Colon (tissue), 2 donors: Measurements from ENCODE around the gene NIPBL.
"Not testable (repeated sequence)": the region's sequence is repeated elsewhere in the genome, so short reads cannot be mapped to it uniquely, and the experiment has no call there.

Experiments
- FAIRE-seq: peaks from 2 replicates; lab custom pipeline; 2012; peaks lifted over from hg19 to GRCh38; lab: Jason Lieb, UNC
- donor health status: control.
- donor health status: control.

The NIPBL gene

DNA sequence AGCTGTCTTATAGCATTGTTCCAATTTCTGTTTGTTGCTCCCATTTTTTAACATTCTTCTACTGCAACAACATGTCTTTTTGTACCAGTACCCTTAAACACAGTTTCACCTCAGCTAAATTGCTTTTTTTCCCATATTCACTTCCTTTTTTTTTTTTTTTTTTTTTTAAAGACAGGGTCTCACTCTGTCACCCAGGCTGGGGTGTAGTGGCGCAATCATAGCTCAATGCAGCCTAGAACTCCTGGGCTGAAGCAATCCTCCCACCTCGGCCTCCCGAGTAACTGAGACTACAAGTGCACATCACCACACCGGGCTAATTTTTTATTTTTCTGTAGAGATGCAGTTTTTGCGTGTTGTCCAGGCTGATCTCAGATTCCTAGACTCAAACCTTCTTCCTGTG is 161.3 kb downstream of the NIPBL start:
- FAIRE-seq: no peak

DNA sequence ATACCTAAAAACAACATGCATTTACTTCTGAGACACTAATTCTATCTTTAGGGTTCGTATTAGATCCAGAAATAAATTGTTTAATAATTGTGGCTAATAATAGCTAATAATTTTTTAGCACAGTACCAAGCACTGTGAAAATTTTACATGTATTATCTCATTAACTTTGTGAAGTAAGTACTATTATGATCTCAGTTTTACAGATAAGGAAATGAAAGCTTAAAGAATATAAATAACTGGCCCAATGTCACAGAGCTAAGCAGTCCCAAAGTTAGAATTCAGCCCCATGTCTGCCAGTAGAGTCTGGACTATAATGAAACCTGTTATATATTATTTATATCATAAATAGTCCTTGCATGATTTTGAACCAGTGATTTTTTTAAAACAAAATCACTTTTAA is 163.3 kb downstream of the NIPBL start:
- FAIRE-seq: no peak

DNA sequence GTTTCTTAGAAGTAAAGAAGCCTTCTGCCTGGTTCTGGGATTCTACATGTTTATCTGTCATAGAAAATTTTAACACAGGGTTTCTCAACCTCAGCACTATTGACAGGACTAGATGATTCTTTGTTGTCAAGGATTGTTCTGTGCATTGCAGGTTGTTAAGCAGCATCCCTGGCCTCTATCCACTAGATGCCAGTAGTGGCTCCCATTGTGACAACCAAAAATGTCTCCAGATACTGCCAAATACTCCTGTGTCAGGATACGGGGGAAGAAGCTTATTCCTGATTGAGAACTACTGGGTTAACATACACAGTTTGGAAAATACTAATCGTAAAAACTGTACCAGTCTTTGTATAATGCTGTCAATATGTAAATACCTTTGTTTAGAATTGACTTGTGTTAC is 167.1 kb downstream of the NIPBL start:
- no peak for FAIRE-seq

DNA sequence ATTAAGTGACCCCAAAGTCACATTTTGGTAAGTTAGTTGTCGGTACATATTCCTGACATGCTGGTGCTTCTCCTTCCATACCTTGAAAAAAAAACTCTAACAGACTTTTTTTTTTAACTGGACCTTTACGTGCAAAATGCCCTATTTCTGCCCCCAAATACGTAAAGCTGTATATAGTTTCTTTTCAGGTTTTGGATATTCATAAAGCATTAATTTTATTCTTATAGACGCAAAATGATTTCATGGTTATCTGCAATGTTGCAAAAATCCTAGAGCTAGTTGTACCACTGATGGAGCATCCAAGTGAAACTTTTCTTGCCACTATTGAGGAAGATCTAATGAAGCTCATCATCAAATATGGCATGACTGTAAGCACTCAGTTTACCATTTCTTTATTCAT is 167.6 kb downstream of the NIPBL start:
- no peak for FAIRE-seq

DNA sequence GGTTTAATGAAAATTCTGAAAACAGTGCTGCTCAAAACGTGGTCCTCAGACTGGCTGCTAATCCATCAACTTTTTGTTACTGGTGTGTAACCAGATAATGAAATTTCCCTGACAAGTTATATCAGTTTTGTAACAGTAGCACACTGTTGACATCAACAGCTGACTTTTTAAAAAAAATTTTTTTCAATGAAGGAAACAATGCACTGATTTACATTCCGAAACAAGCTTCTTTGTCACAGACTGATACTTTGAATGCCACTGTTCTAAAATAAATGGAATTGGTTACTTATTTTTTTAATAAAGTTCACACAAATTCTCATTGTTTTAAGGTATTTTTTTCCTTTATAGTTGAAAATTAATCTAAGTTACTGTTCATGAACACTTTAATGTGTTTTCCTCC is 169.1 kb downstream of the NIPBL start:
- FAIRE-seq: peak; percentile 5

DNA sequence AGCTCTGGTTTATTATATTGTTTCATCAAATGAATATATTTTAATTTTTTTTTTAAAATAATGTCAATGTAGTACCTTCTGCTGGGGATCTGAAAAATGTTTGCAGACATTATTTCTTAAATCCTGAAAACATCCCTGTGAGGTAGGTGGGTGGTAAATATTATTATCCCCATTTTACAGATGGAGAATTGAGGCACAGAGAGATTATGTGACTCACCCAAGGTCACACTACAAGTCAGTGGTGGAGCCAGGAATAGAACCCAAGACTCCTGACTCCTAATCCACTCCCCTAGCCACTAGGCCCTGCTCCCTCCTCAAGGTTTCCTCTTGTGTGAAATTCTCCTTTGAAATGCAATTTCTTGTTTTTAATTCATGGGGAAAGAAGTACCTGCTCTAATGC is 171.4 kb downstream of the NIPBL start:
- FAIRE-seq: peak; percentile 47

DNA sequence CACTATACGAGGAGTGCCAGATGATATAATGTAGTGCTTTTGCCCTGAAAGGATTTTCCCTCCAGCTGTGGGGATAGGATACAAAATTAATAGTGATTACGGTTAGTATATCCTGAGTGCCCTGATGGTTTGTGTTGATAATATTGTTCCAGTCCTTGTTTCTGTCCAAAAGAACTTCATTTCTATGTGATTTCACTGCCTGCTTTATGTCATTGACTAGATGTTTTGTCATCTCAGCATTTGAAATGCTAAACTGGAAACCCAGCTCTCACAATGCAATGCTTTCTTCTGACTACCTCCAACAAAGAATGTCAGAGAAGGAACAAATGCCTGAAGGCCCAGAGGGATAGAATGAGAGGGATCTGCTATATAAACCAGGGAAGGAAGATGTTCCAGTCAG is 177.8 kb downstream of the NIPBL start:
- FAIRE-seq: no peak

DNA sequence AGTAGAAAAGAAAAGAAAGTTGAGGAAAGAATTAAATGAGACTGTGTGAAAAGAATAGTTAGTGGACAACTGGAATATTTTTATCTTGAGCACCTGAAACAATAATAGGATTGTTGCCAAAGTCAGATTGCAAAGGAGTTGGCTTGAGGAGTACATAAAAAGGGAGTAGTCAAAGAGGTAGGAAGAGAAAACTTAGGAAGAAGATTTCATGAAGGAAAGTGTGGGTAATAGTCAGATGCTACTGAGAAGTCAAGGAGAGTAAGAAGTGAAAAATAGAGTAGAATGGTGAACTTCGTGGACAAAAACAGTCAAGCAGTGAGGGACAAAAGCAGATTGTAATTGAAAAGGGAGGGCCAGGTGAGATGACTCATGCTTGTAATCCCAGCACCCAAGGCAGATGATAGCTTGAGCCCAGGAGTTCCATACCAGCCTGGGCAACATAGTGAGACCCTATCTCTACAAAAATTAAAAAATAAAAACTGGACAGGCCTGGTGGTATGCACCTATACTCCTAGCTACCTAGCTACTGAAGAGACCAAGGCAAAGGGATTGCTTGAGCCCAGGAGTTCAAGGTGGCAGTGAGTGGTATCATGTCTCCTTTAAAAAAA is 178.9 kb downstream of the NIPBL start:
- no peak for FAIRE-seq

DNA sequence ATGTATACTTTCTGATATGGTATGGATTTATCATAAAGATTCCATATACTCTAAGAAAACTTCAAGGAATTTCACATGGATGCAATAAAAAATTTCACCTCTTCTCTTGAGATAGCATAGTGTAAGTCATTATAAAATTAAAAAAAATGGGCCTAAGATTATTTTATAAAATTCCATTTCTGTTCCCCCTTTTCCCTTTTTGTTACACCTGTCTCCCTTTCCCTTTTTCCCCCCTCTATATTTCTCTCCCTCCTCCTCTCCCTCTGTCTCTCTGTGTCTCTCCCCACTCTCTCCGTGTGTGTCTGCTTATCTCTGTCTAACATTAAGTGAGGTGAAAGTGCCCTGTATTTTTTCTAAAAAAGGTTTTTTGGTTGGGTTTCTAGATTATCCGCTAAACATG is 180.2 kb downstream of the NIPBL start:
- no peak for FAIRE-seq

DNA sequence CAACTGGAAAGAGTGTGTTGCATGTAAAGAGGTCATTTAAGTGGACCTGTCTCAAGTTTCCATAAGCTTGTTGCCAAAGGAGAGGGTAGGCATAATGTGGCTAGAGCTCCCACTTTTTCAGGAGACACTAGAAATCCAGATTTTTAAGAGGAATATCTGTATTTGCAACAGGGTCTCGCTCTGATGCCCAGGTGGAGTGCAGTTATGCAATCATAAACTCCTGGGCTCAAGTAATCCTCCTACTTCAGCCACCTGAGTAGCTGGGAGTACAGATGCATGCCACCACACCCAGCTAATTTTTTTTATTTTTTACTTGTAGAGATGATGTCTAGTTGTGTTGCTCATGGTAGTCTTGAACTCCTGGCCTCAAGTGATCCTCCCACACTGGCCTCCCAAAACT is 183.5 kb downstream of the NIPBL start:
- FAIRE-seq: no peak

DNA sequence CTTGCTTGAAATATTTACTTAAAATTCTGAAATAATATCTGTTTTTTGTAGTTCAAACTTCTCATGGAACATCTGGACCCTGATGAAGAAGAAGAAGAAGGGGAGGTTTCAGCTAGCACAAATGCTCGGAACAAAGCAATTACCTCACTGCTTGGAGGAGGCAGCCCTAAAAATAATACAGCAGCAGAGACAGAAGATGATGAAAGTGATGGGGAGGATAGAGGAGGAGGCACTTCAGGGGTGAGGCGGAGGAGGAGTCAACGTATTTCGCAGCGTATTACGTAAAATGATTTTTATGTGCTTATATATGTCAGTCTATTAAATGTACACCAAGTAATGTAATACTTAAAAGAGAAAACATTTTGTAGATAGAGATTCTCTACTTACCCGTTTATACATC is 187.2 kb downstream of the NIPBL start:
- FAIRE-seq: no peak

DNA sequence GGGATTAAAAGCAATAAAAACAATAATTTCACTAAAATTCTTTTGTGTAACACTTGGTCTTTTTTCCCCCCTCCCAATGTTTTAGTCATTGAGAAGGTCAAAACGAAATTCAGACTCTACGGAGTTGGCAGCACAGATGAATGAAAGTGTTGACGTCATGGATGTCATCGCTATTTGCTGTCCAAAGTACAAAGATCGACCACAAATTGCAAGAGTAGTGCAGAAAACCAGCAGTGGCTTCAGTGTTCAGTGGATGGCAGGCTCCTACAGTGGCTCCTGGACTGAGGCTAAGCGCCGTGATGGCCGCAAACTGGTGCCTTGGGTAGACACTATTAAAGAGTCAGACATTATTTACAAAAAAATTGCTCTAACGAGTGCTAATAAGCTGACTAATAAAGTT is 187.9 kb downstream of the NIPBL start:
- no peak for FAIRE-seq

DNA sequence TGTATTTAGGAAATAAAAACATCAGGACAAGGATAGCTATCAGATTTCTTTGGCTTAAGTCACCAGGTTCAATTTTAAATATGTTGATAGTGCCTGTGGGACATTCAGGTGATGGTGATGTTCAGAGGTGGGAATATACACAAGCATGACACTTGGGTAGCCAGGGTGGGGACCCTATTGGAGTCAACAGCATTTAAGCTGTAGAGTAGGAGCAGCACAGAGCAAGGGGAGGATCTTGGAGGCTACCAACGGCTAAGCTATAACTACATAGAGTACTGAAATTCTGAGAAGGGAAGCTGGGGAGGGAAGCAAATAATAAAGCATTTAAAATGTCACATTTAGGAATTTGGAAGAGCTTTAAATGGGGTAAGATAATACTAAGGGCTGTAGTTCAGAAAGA is 194.9 kb downstream of the NIPBL start:
- no peak for FAIRE-seq

DNA sequence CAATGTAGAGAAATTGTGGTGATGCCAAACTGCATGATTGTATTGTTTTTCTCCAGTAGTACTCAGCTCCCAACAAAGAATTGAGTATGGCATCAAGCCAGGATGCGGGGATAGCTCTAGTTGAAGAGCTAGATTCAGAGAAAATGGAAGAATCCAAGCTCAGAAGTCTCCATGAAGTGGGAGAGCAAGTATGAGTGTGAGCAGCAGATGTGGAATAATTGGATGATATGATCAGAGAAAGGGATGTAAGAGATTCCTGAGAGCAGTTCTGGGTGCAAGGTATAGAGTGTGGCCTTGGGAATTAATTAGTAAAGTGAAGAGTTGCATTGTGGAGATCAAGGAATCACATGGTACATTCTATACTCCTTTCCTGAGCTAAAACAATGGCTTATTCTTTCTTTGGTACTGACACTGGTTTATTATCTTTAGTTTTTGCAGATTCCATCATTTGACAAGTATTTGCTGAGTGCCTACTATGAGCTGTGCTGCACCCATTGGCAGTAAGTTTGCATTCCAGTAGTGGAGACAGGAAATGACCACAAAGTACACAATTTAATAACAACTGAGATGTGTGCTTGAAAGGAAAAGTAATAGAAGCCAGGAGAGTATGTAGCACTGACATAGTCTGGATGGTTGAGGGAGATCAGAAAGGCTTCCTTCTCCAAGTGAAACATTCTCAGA is 195.5 kb downstream of the NIPBL start:
- no peak for FAIRE-seq

DNA sequence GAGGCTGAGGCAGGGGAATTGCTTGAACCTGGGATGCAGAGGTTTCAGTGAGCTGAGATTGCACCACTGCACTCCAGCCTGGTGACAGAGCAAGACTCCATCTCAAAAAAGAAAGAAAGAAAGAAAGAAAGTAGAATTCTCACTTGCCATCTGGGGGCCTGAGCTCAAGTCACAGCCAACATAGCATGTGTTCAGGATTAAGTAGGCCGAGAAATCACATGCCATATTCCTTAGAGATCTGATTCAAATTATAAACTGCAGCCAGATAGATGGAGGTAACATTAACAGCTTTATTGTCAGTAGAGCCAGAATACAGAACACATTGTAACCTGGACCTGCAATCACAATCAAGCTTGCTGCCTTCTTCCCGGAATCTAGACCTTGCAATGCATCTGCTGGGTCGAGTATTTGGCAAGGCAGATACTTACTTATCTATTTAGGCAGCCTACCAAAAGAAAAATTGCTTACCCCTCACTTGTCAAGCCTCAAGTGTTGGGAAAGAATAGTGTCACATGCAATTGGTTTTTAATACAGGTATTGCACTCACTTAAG is 198.9 kb downstream of the NIPBL start:
- no peak for FAIRE-seq

DNA sequence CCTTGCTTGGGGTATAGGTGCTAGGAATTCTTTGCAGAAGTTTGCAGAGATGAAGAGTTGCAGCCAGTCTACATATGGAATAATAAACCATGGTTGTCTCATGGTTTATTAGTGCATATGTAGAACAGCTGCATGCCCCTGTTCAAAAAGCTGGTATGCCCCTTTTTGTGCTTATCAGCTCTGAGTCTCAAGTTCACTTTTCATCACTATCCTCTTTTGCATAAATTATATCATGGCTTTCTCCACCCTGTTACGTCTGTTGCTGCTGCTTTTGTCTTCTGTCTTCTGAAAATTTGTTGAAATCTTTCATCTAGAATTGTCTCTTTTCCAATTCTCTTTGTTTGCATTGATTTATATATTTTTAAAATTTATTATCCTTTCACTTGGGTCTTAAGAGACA is 200.6 kb downstream of the NIPBL start:
- FAIRE-seq: no peak

DNA sequence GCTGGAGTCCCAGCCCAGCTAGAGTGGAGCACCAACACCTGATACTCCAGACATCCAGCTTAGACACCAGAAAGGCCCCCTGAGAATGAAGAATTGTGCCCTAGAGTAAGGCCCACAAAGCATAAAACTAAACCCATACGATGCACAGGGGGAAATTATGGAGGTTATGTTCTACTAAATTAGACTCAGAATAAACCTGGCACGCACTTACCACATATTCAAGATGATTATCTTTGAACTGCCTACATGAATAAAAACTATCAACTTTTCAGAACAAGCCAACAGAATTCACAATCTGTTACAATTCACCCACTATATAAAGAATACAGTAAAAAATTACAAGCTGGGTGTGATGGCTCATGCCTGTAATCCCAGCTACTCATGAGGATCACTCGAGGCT is 204.1 kb downstream of the NIPBL start:
- FAIRE-seq: no peak

DNA sequence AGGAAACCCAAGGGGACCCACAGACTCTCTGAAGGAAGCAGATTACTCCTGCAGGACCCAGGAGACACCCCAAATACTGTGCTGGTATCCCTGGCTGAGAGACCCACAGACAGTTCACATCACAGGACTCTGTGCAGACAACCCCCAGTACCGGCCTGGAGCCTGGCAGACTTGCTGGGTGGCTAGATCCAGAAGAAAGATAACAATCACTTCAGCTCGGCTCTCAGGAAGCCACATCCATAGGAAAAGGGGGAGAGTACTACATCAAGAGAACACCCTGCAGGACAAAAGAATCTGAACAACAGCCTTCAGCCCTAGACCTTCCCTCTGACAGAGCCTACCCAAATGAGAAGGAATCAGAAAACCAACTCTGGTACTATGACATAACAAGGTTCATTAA is 206.4 kb downstream of the NIPBL start:
- not testable (repeated sequence) for FAIRE-seq

DNA sequence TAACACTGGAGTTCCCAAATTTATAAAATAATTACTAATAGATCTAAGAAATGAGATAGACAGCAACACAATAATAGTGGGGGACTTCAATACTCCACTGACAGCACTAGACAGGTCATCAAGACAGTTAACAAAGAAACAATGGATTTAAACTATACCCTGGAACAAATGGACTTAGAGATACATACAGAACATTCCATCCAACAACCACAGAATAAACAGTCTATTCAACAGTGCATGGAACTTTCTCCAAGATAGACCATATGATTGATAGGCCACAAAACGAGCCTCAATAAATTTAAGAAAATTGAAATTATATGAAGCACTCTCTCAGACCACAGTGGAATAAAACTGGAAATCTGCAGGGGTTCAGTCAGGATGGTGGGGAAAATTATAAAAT is 209.5 kb downstream of the NIPBL start:
- FAIRE-seq: not testable (repeated sequence)

DNA sequence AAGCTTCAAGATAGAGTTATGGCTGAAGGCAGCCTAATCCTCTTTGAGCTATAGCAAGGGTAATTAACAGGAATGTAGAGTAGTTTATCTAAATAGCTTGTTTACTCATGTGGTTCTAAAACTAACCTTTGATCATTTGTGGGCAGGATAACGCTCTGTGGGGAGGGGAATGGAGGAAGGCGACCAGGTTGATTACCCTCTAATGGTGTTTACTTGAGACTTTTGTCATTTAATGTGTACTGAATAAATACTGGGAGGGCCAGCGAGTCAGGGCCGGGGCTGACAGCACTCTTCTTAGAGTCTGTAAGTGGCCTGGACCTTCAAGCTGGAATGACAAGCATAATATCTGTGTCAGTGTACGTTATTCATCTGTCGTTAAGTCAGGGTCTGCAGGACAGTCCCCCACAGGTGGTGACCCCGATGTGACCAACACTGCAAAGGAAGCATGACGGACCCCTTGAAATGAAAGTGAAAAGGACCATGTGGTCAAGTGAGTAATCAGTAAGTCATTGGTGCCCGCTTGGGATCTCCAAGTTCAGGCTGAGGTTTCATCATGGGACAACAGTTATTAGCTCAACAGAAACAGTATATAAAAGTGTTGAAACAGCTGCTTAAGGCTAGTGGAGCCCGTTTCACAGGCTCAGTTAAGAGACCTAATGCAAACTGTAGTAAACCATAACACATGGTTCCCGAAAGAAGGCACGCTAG is 210.1 kb downstream of the NIPBL start:
- no peak for FAIRE-seq

DNA sequence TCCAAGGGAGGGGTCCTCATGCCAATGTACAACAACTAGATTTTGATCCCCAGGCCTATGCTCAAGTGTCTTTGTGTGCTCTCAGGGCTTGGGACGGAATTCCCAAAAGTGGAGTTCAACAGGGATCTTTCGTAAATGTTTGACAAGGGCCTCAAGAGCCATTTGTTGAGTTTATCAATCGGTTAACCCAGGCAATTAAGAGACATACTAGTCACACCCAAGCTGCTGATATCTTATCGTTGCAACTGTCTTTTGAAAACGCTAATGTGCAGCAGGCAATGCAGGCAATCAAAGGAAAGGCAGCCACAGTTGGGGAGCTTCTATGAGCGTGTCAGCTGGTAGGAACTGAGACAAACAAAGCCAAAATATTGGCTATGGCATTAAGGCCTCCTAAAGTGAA is 211.4 kb downstream of the NIPBL start:
- no peak for FAIRE-seq

DNA sequence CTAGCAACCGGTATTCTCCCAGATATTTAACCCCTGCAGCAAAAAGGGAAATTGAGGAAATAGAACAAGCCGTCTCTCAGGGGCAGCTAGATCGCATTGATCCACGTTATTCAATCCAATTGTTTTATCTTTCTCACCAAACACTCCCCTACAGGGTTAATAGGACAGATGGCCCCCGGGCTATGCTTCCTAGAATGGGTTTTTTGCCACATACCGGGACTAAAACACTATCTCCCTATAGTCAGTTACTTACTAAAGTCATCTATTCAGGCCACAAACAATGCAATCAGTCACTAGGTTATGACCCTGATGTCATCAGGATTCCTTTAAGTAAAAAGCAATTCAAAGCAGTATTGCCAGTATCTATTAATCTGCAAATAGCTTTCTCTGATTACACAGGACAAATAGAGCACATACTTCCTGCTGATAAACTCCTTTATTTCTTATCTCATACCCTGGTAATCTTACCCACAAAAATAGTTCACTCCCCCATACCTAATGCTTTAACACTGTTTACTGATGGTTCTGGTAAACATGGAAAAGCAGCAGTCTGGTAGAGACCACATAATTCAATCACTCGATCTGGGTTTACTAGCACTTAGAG is 213.7 kb downstream of the NIPBL start:
- no peak for FAIRE-seq

DNA sequence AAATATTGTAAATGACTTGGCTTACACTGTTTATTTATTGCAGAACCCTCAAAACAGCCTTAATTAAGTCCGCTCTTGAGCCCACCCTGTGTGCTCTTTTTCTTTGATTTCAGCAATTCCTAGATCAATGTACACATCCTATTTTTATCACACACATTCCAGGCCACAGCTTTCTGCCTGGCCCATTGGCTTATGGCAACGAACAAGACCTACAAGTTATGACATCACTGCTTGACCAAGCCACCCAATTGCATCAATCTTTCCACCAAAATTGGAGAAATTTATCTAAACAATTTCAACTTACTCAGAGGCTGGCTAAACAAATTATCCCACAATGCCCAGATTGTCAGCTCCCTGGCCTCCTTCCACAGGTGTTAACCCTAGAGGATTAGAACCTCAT is 214.2 kb downstream of the NIPBL start:
- FAIRE-seq: no peak
